ENCODE measurements around the gene JADE2.
A peak's percentile ranks its signal among the peaks of the same experiment; 100 is the strongest.
"Not testable (repeated sequence)": the region's sequence is repeated elsewhere in the genome, so short reads cannot be mapped to it uniquely, and the experiment has no call there.

Gene JADE2

GRCh38 chr5:134507452-134507851 is 18.0 kb upstream of the JADE2 start:
- no peak for DNase-seq (ENCODE audit: low read depth in 2 of 2)

GRCh38 chr5:134508521-134509195 is 16.8 kb upstream of the JADE2 start:
- no peak for DNase-seq (ENCODE audit: low read depth in 2 of 2)

- no peak for DNase-seq (ENCODE audit: low read depth in 2 of 2)
Observed at GRCh38 chr5:134509308-134510040, 16.0 kb upstream of the JADE2 start.

GRCh38 chr5:134510970-134511795 is 14.3 kb upstream of the JADE2 start:
- DNase-seq (ENCODE audit: low read depth in 2 of 2) = peak in 1 of 2 donors; percentile 57

- DNase-seq (ENCODE audit: low read depth in 2 of 2) = no peak
Observed at GRCh38 chr5:134511796-134512660, 13.4 kb upstream of the JADE2 start.

GRCh38 chr5:134512661-134512999 is 12.8 kb upstream of the JADE2 start:
- no peak for DNase-seq (ENCODE audit: low read depth in 2 of 2)

GRCh38 chr5:134515801-134516200 is 9.7 kb upstream of the JADE2 start:
- DNase-seq (ENCODE audit: low read depth in 2 of 2) = no peak

- not testable (repeated sequence) for DNase-seq (ENCODE audit: low read depth in 2 of 2)
Observed at GRCh38 chr5:134516984-134517383, 8.5 kb upstream of the JADE2 start.

GRCh38 chr5:134517553-134517952 is 7.9 kb upstream of the JADE2 start:
- DNase-seq (ENCODE audit: low read depth in 2 of 2) = no peak

GRCh38 chr5:134519989-134520388 is 5.5 kb upstream of the JADE2 start:
- no peak for DNase-seq (ENCODE audit: low read depth in 2 of 2)

GRCh38 chr5:134521841-134522240 is 3.6 kb upstream of the JADE2 start:
- DNase-seq (ENCODE audit: low read depth in 2 of 2) = no peak

- DNase-seq (ENCODE audit: low read depth in 2 of 2) = no peak
Observed at GRCh38 chr5:134523543-134524271, 1.8 kb upstream of the JADE2 start.

GRCh38 chr5:134524272-134524825 is 1.1 kb upstream of the JADE2 start:
- peak; percentile 25 to 30 for DNase-seq (ENCODE audit: low read depth in 2 of 2)

GRCh38 chr5:134525683-134526482 is 413 bp downstream of the JADE2 start:
- DNase-seq (ENCODE audit: low read depth in 2 of 2) = peak in 1 of 2 donors; percentile 23

GRCh38 chr5:134526483-134527155 is 1.1 kb downstream of the JADE2 start:
- peak; percentile 13 to 56 for DNase-seq (ENCODE audit: low read depth in 2 of 2)

GRCh38 chr5:134527156-134527960 is 1.9 kb downstream of the JADE2 start:
- peak; percentile 17 to 48 for DNase-seq (ENCODE audit: low read depth in 2 of 2)

- no peak for DNase-seq (ENCODE audit: low read depth in 2 of 2)
Observed at GRCh38 chr5:134527961-134528424, 2.5 kb downstream of the JADE2 start.

- no peak for DNase-seq (ENCODE audit: low read depth in 2 of 2)
Observed at GRCh38 chr5:134528556-134528955, 3.1 kb downstream of the JADE2 start.

Measured in stimulated activated CD4-positive, alpha-beta T cell treated with anti-CD3 and anti-CD28 coated beads, Interleukin-1b, Interleukin-23, amount 100 ng/mL, for 1 hour (primary cell).